GM12865 (cell line): ENCODE results near the gene C9orf57.

Source experiments
- DNase-seq: peaks from one replicate; pipeline ENCODE4 v3.0.0; 2010; ENCODE audit warnings: low read depth
- H3K4me3 ChIP-seq: 2 replicates; pipeline ENCODE4 v1.5.1; 2011; ENCODE audit warnings: mild to moderate bottlenecking, low read depth, low read length, control low read depth
- TF ChIP-seq, protein P1 (sequence below): IDR thresholded peaks from 2 replicates; pipeline ENCODE4 v1.5.1; 2011; ENCODE audit warnings: low read length, control low read depth, low read depth, inconsistent platforms; ENCODE audit not compliant: insufficient read depth; ENCODE audit errors: missing control alignments

C9orf57 gene

DNA sequence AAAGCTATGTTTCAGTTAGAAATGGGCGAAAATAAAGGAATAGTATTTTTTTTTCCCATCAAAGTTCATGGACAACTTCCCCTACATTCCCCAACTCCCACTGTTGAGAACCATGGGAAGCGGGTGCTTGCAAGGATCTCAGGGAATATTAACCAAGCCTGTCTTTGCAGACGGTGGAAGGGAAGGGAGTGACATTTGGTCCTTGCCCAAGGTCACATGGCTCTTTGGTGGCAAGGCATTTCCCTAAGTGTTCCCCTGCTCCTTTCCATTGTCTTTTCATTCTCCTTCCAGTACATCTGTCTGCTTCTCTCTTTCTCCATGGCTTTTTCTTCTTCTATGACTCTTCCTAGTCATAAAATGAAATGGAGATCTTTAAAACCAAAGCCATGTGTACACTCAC lies 19.0 kb downstream of the C9orf57 start:
- no peak overlapping the region for H3K4me3 ChIP-seq
- DNase-seq = no peak
- TF ChIP-seq, protein P1, sequence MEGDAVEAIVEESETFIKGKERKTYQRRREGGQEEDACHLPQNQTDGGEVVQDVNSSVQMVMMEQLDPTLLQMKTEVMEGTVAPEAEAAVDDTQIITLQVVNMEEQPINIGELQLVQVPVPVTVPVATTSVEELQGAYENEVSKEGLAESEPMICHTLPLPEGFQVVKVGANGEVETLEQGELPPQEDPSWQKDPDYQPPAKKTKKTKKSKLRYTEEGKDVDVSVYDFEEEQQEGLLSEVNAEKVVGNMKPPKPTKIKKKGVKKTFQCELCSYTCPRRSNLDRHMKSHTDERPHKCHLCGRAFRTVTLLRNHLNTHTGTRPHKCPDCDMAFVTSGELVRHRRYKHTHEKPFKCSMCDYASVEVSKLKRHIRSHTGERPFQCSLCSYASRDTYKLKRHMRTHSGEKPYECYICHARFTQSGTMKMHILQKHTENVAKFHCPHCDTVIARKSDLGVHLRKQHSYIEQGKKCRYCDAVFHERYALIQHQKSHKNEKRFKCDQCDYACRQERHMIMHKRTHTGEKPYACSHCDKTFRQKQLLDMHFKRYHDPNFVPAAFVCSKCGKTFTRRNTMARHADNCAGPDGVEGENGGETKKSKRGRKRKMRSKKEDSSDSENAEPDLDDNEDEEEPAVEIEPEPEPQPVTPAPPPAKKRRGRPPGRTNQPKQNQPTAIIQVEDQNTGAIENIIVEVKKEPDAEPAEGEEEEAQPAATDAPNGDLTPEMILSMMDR = no peak

DNA sequence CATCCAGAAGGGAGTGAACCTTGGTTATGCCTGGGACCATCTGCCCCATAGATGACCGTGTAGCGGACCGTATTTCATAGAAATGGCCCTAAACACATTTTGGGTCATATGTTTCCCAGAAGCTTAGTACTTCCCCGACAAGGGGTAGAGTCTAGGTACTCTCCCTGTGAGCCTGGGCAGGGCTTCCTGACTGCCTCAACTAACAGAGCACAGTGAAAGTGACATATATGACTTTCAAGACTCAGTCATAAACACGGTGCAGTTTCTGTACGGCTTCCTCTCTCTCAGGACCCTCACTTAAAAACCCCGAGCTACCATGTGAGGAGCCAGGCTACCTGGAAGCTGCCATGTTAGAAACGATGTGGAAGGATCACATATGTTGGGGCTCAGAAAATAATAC lies 20.9 kb downstream of the C9orf57 start:
- TF ChIP-seq, protein P1 = no peak
- H3K4me3 ChIP-seq = no peak overlapping the region
- DNase-seq = peak; percentile 53

DNA sequence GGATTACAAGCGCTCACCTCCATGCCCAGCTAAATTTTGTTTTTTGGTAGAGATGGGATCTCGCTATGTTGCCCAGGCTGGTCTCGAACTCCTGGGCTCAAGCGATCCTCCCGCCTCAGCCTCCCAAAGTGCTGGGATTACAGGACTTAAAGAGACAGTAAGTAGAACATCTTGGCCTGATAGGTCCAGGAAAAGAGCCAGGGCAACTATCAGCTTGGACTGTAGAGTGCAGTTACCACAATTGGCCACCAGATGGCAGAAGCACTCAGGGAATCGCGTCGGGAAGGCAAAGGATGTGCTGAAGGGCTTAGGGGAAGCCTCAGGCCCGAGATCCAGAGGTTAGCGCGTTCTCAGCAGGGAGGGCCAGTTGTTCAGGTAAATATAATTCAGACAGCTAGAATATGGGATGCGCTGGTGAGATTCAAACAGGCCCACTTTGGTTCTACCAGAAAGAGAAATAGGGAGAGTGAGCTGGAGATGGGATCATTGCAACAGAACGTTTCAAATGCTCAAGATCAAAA lies 21.5 kb downstream of the C9orf57 start:
- no peak overlapping the region for H3K4me3 ChIP-seq
- peak; percentile 78 for DNase-seq
- TF ChIP-seq, protein P1 = peak; percentile 93

DNA sequence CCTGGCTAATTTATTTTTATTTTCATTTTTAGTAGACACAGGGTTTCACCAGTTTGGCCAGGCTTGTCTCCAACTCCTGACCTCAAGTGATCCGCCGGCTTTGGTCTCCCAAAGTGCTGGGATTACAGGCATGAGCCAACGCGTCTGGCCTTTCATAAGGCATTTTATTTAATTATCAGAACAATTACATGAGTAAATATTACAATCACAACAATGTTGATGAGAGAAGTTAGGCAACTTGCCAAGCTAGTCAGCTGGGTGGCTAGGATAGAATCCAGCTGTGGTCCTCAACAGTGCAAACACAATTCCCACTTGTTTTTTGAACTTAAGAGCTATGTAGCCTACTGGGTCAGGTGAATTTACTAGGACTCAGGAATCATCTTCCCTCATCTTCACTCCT lies 22.0 kb downstream of the C9orf57 start:
- no peak overlapping the region for H3K4me3 ChIP-seq
- TF ChIP-seq, protein P1 = no peak
- DNase-seq = no peak

DNA sequence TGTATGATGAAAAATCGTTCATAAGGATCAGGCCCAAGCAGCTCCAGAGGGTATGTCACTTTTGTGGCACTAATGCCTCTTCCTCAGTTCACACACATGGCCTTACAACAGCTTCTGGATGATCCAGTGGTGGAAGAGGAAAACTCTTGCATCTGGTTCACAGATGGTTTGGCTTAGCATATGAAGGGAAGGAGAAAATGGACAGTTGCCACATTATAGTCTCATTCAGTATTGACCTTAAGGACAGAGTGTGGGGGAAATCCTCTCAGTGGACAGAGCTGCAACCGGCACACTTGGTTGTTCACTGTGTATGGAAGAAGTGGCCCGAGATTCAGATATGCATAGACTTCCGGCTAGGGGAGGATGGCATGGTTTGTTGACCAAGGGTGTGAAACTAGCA lies 22.8 kb downstream of the C9orf57 start:
- H3K4me3 ChIP-seq = no peak overlapping the region
- TF ChIP-seq, protein P1 = no peak
- no peak for DNase-seq

DNA sequence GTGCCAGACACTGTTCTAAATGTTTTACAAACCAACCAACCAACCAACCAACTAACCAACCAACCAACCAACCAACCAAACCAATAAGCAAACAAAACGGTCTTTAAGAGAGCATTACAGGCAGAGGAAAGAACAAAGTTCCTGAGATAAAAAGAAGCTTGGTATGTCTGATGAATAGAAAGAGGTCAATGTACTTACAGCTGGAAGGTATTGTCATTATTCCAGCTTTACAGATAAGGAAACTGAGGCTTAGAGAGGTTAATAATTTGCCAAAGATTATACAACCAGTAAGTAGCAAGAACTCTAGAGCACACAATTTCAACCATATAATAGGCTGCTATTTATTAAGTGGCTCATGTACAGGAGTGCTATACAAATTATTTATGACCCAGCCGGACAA lies 29.6 kb downstream of the C9orf57 start:
- DNase-seq = no peak

DNA sequence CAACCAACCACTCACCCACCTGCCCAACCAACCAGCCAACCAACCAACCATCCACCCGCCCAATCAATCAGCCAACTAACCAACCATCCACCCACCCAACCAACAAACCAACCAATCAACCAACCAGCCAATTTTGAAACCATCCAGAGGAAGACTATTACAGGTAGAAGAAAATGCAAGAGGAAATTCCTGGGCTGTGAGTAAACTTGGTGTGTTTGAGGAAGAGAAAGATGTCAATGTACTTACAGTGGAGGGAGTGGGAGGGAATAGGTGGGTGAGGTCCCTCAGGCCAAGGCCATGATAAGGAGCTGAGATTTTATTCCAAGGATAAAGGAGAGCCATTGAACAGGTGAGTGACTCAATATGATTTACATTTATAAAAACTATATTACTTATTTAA lies 30.4 kb downstream of the C9orf57 start:
- no peak for DNase-seq
- TF ChIP-seq, protein P1 = no peak
- H3K4me3 ChIP-seq = no peak overlapping the region

More for the DNA sequence above, 29.6 kb downstream of the C9orf57 start:
- no peak overlapping the region for H3K4me3 ChIP-seq
- TF ChIP-seq, protein P1 = no peak
